Mammary epithelial cell (primary cell): ENCODE measurements around the gene ZNF575.

Experiments
- EZH2 ChIP-seq: IDR thresholded peaks from 2 replicates; pipeline ENCODE4 v1.6.1; 2012; ENCODE audit warnings: low read length, inconsistent platforms, borderline replicate concordance
- TF ChIP-seq, protein P1 (sequence below), 2 donors: IDR thresholded peaks in 1 of 2; conservative IDR thresholded peaks in 1 of 2; 2 replicates each; pipeline ENCODE4 v1.5.1; 2011 to 2012; ENCODE audit warnings: inconsistent platforms in 2 of 2, low read length in 2 of 2, mild to moderate bottlenecking in 2 of 2, control low read depth in 1 of 2, low read depth in 1 of 2; ENCODE audit not compliant: insufficient read depth in 1 of 2; ENCODE audit errors: extremely low read depth in 1 of 2

DNA sequence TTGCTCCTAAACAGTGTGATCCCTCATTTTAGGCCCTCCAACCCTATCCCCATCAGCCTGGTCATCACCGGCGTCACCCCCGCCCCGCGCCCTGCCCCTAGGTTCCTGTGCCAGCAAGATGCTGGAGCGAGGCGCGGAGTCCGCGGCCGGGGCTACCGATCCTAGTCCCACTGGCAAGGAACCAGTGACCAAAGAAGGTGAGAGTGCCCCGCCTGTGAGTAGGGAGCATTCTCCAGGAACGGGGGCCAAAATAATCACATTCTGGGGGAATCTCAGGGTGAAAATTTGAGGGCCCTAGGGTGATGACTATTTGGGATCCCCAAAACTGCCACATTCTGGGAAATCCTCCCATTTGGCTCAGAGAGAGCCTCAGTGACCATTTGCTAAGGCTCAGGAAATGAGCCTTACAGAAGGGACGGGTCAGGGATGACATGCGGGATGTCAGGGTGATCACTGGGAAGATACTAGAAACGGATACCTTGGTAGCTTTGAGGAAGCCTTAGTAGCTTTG, 1.4 kb downstream of the ZNF575 start:
- TF ChIP-seq, protein P1, sequence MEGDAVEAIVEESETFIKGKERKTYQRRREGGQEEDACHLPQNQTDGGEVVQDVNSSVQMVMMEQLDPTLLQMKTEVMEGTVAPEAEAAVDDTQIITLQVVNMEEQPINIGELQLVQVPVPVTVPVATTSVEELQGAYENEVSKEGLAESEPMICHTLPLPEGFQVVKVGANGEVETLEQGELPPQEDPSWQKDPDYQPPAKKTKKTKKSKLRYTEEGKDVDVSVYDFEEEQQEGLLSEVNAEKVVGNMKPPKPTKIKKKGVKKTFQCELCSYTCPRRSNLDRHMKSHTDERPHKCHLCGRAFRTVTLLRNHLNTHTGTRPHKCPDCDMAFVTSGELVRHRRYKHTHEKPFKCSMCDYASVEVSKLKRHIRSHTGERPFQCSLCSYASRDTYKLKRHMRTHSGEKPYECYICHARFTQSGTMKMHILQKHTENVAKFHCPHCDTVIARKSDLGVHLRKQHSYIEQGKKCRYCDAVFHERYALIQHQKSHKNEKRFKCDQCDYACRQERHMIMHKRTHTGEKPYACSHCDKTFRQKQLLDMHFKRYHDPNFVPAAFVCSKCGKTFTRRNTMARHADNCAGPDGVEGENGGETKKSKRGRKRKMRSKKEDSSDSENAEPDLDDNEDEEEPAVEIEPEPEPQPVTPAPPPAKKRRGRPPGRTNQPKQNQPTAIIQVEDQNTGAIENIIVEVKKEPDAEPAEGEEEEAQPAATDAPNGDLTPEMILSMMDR (conservative IDR thresholded peaks at IDR 0.05 in 1 of 2, IDR thresholded peaks at IDR 0.05 in 1 of 2; ENCODE audit: extremely low read depth in 1 of 2, insufficient read depth in 1 of 2, low read depth in 1 of 2, low read length in 2 of 2) = no peak
- no peak for TF ChIP-seq EZH2
